IMR-90 (cell line): ENCODE measurements around the gene ITFG1. TPM values are rescaled to one million over a fixed set of nuclear protein-coding genes. Genes with fewer than 3 reads are reported as not detected.
A peak's percentile ranks its signal among the peaks of the same experiment; 100 is the strongest.

Experiments used
- ATAC-seq: fragments of 200-7000 bp; cut with Tn5 transposase; 2 replicates; pipeline ENCODE4 v1.9.1; 2020; ENCODE audit warnings: low read depth, mild to moderate bottlenecking, moderate library complexity
- BruUV-seq: library from RNA; stranded (reverse); fragments of 400-500 nt; replicated peaks from 2 replicates; lab custom pipeline; 2021; lab: Mats Ljungman, UMichigan
- CTCF ChIA-PET: fragments of 300-600 bp; formaldehyde crosslinking; extraction: SDS; loops from one replicate; lab custom pipeline; 2021; ENCODE audit warnings: antibody characterized with exemption; lab: Yijun Ruan, JAX
- POLR2A ChIA-PET: fragments of 300-600 bp; sonication (Branson Sonifier 250); formaldehyde crosslinking; loops from one replicate; lab custom pipeline; 2022; ENCODE audit warnings: antibody characterized with exemption; ENCODE audit not compliant: unreplicated experiment; lab: Charles Lee
- DNase-seq: peaks from one replicate; pipeline ENCODE4 v3.0.0; 2013
- H2AFZ ChIP-seq: replicated peaks from 2 replicates; pipeline ENCODE3; 2013; ENCODE audit warnings: low read length, mild to moderate bottlenecking; ENCODE audit not compliant: poor library complexity
- H2AK5ac ChIP-seq: 2 replicates; pipeline ENCODE4 v1.6.1; 2013; ENCODE audit warnings: low read depth, low read length, inconsistent platforms
- H2AK9ac ChIP-seq: replicated peaks from 2 replicates; pipeline ENCODE3; 2013; ENCODE audit warnings: mild to moderate bottlenecking, low read depth, low read length, moderate library complexity; ENCODE audit not compliant: poor library complexity
- H2BK120ac ChIP-seq: 2 replicates; pipeline ENCODE4 v1.6.1; 2013; ENCODE audit warnings: low read depth, low read length, inconsistent platforms
- H2BK15ac ChIP-seq: 3 replicates; pipeline ENCODE4 v1.6.1; 2013; ENCODE audit warnings: low read depth, low read length, inconsistent platforms
- H2BK20ac ChIP-seq: 2 replicates; pipeline ENCODE4 v1.6.1; 2013; ENCODE audit warnings: low read depth, mild to moderate bottlenecking, inconsistent platforms, low read length, moderate library complexity
- H2BK5ac ChIP-seq: 2 replicates; pipeline ENCODE4 v1.6.1; 2013; ENCODE audit warnings: mild to moderate bottlenecking, low read depth, low read length, inconsistent platforms; ENCODE audit not compliant: poor library complexity, severe bottlenecking
- H3K14ac ChIP-seq: replicated peaks from 2 replicates; pipeline ENCODE4 v1.6.1; 2013; ENCODE audit warnings: low read depth, low read length, inconsistent platforms
- H3K18ac ChIP-seq: 2 replicates; pipeline ENCODE4 v1.6.1; 2013; ENCODE audit warnings: low read depth, low read length, control low read depth
- H3K23ac ChIP-seq: 2 replicates; pipeline ENCODE4 v1.6.1; 2013; ENCODE audit warnings: low read depth, low read length, inconsistent platforms
- H3K27ac ChIP-seq: 2 replicates; pipeline ENCODE4 v1.5.1; 2013; ENCODE audit warnings: mild to moderate bottlenecking, control low read depth, low read length; ENCODE audit not compliant: insufficient read depth
- H3K27me3 ChIP-seq: 2 replicates; pipeline ENCODE4 v1.6.1; 2013; ENCODE audit warnings: low read length; ENCODE audit not compliant: control insufficient read depth, insufficient read depth
- H3K36me3 ChIP-seq: 2 replicates; pipeline ENCODE4 v1.6.1; 2013; ENCODE audit warnings: low read length, mixed read lengths; ENCODE audit not compliant: control insufficient read depth, insufficient read depth
- H3K4ac ChIP-seq: 2 replicates; pipeline ENCODE4 v1.6.1; 2013; ENCODE audit warnings: low read depth, low read length, inconsistent platforms
- H3K4me1 ChIP-seq: 2 replicates; pipeline ENCODE4 v1.6.1; 2013; ENCODE audit warnings: low read length, mixed read lengths; ENCODE audit not compliant: control insufficient read depth, insufficient read depth
- H3K4me2 ChIP-seq: 2 replicates; pipeline ENCODE4 v1.6.1; 2013; ENCODE audit warnings: low read depth, mild to moderate bottlenecking, control low read depth, low read length, moderate library complexity
- H3K4me3 ChIP-seq: 2 replicates; pipeline ENCODE4 v1.5.1; 2013; ENCODE audit warnings: low read depth, mild to moderate bottlenecking, control low read depth, low read length, moderate library complexity; ENCODE audit not compliant: insufficient read depth
- H3K56ac ChIP-seq: 2 replicates; pipeline ENCODE4 v1.6.1; 2013; ENCODE audit warnings: low read length, inconsistent platforms; ENCODE audit not compliant: insufficient read depth; ENCODE audit errors: extremely low read depth
- H3K79me1 ChIP-seq, 2 experiments: 2 replicates each; pipeline ENCODE4 v1.6.1; 2013; ENCODE audit warnings: low read length in 2 of 2, inconsistent platforms in 1 of 2, low read depth in 1 of 2
- H3K9ac ChIP-seq: 2 replicates; pipeline ENCODE4 v1.6.1; 2013; ENCODE audit warnings: low read depth, low read length, control low read depth
- H3K9me1 ChIP-seq: 2 replicates; pipeline ENCODE4 v1.6.1; 2013; ENCODE audit warnings: low read length, inconsistent platforms; ENCODE audit not compliant: insufficient read depth
- H3K9me3 ChIP-seq: 2 replicates; pipeline ENCODE4 v1.6.1; 2013; ENCODE audit warnings: low read length; ENCODE audit not compliant: control insufficient read depth, insufficient read depth
- H4K20me1 ChIP-seq: 2 replicates; pipeline ENCODE4 v1.6.1; 2013; ENCODE audit warnings: low read length, inconsistent platforms; ENCODE audit not compliant: insufficient read depth
- H4K5ac ChIP-seq: 2 replicates; pipeline ENCODE4 v1.6.1; 2013; ENCODE audit warnings: mild to moderate bottlenecking, low read depth, low read length, control low read depth
- H4K8ac ChIP-seq, 2 experiments: 2 replicates each; pipeline ENCODE4 v1.6.1; 2013; ENCODE audit warnings: low read depth in 2 of 2, low read length in 2 of 2, control low read depth in 1 of 2, inconsistent platforms in 1 of 2
- H4K91ac ChIP-seq: 2 replicates; pipeline ENCODE4 v1.6.1; 2013; ENCODE audit warnings: low read depth, low read length, inconsistent platforms; ENCODE audit not compliant: insufficient read depth
- BHLHE40 ChIP-seq: fragments of 150-350 bp; IDR thresholded peaks from 2 replicates; pipeline ENCODE4 v1.6.1; 2016; ENCODE audit warnings: mild to moderate bottlenecking, low read depth, low read length
- CEBPB ChIP-seq: IDR thresholded peaks from 2 replicates; pipeline ENCODE4 v1.6.1; 2012; ENCODE audit warnings: low read depth, low read length, improper control_type of control experiment
- CHD1 ChIP-seq: IDR thresholded peaks from 2 replicates; pipeline ENCODE4 v1.6.1; 2012; ENCODE audit warnings: low read depth, low read length, improper control_type of control experiment
- FOS ChIP-seq: fragments of 150-350 bp; IDR thresholded peaks from 2 replicates; pipeline ENCODE4 v1.6.1; 2016; ENCODE audit warnings: low read depth, low read length
- MAFK ChIP-seq: IDR thresholded peaks from 2 replicates; pipeline ENCODE4 v1.6.1; 2012; ENCODE audit warnings: low read depth, low read length, improper control_type of control experiment
- MAZ ChIP-seq: IDR thresholded peaks from 2 replicates; pipeline ENCODE4 v1.6.1; 2012; ENCODE audit warnings: low read depth, mild to moderate bottlenecking, low read length, improper control_type of control experiment, moderate library complexity, borderline replicate concordance
- MXI1 ChIP-seq: IDR thresholded peaks from 2 replicates; pipeline ENCODE4 v1.6.1; 2012; ENCODE audit warnings: low read depth, mild to moderate bottlenecking, low read length, moderate library complexity, borderline replicate concordance
- NFE2L2 ChIP-seq: fragments of 150-350 bp; IDR thresholded peaks from 2 replicates; pipeline ENCODE4 v1.6.1; 2016; ENCODE audit warnings: low read depth, mild to moderate bottlenecking, low read length
- POLR2A ChIP-seq: IDR thresholded peaks from 2 replicates; pipeline ENCODE4 v1.6.1; 2012; ENCODE audit warnings: mild to moderate bottlenecking, low read depth, low read length
- RAD21 ChIP-seq: IDR thresholded peaks from 2 replicates; pipeline ENCODE4 v1.6.1; 2012; ENCODE audit warnings: low read length, improper control_type of control experiment
- RCOR1 ChIP-seq: IDR thresholded peaks from 2 replicates; pipeline ENCODE4 v1.6.1; 2012; ENCODE audit warnings: mild to moderate bottlenecking, low read length, improper control_type of control experiment; ENCODE audit not compliant: insufficient replicate concordance
- RFX5 ChIP-seq: IDR thresholded peaks from 2 replicates; pipeline ENCODE4 v1.8.0; 2012; ENCODE audit warnings: low read depth, mild to moderate bottlenecking, low read length, moderate library complexity
- SMC3 ChIP-seq: fragments of 150-350 bp; IDR thresholded peaks from 2 replicates; pipeline ENCODE4 v1.6.1; 2016; ENCODE audit warnings: low read depth, mild to moderate bottlenecking, antibody characterized with exemption, low read length, moderate library complexity
- WGBS, 2 experiments: methylation state at CpG; one replicate each; pipeline versions ENCODE4 v1.1.5 to v1.1.7; 2013; ENCODE audit warnings: missing lambda C conversion rate in 2 of 2; ENCODE audit not compliant: insufficient read length in 1 of 2; ENCODE audit errors: extremely low coverage in 2 of 2; 5-methylcytosine and 5-hydroxymethylcytosine counted together
- dilution Hi-C: fragments of 300-500 bp; cut with HindIII; formaldehyde crosslinking; loops from one replicate; pipeline ENCODE4 v1.14.3; 2018; ENCODE audit warnings: low sequenced_read_pairs; ENCODE audit not compliant: unreplicated experiment
- in situ Hi-C: fragments of 300-500 bp; cut with MboI; formaldehyde crosslinking; loops from 3 replicates; pipeline ENCODE4 v1.14.3; 2019; ENCODE audit warnings: low sequenced_read_pairs, inconsistent platforms, mixed read lengths
- intact Hi-C: fragments of 100-400 bp; cut with micrococcal nuclease; formaldehyde crosslinking; loops from 2 replicates; pipeline ENCODE4 v1.10.0; 2022
- polyA plus RNA-seq, 3 experiments: library from polyadenylated mRNA; depleted of rRNA; stranded (reverse); fragments of >200 nt; gene quantifications; 2 replicates each; pipeline ENCODE4 v1.2.3, GENCODE V29; 2012; ENCODE audit warnings: low replicate concordance in 1 of 3
- total RNA-seq: library from RNA; depleted of rRNA; stranded (reverse); fragments of >200 nt; gene quantifications from 2 replicates; pipeline ENCODE4 v1.2.3, GENCODE V29; 2012
- TF ChIP-seq, protein P1 (sequence below): fragments of 150-350 bp; IDR thresholded peaks from 2 replicates; pipeline ENCODE4 v1.6.1; 2016; ENCODE audit warnings: low read depth, mild to moderate bottlenecking, low read length, moderate library complexity, borderline replicate concordance
- TF ChIP-seq, protein P2 (sequence below): fragments of 150-350 bp; IDR thresholded peaks from 2 replicates; pipeline ENCODE4 v1.6.1; 2017; ENCODE audit warnings: mild to moderate bottlenecking, antibody characterized with exemption, low read length, low read depth
- TF ChIP-seq, protein P3 (sequence below): conservative IDR thresholded peaks from 2 replicates; pipeline ENCODE4 v1.5.1; 2012; ENCODE audit warnings: mild to moderate bottlenecking, low read depth, low read length, improper control_type of control experiment

The ITFG1 gene
- total and polyA plus RNA-seq, 2 of the 4 experiments (the other 2 are of a cell fraction), result 54.3 to 60.4 TPM

DNA sequence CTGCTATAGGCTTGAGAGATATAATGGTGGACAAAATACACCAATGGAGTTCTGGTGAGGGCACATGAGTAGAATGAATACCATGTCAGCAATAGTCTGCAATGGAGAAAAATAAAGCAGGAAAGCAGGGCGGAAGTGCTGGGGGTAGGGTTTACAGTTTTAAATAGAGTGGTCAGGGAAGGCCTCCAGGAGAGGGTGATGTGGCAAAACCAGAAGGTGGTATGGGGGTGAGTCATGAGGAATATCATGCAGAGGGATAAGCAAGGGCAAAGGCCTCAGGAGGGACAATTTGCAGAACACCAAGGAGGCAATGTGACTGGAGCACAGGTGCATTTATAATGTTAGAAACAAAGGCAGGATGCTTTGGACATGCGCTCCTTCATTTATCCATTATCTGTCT, 102.0 kb downstream of the ITFG1 start:
- BruUV-seq, result no TSS peak
- TF ChIP-seq, protein P1, sequence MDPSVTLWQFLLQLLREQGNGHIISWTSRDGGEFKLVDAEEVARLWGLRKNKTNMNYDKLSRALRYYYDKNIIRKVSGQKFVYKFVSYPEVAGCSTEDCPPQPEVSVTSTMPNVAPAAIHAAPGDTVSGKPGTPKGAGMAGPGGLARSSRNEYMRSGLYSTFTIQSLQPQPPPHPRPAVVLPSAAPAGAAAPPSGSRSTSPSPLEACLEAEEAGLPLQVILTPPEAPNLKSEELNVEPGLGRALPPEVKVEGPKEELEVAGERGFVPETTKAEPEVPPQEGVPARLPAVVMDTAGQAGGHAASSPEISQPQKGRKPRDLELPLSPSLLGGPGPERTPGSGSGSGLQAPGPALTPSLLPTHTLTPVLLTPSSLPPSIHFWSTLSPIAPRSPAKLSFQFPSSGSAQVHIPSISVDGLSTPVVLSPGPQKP, result no peak
- TF ChIP-seq CHD1 (no peak), FOS (no peak), CEBPB (no peak), NFE2L2 (no peak), MXI1 (no peak), MAFK (no peak), RCOR1 (no peak), MAZ (no peak), BHLHE40 (no peak), POLR2A (no peak), SMC3 (no peak), RFX5 (no peak), RAD21 (no peak)
- TF ChIP-seq, protein P2, sequence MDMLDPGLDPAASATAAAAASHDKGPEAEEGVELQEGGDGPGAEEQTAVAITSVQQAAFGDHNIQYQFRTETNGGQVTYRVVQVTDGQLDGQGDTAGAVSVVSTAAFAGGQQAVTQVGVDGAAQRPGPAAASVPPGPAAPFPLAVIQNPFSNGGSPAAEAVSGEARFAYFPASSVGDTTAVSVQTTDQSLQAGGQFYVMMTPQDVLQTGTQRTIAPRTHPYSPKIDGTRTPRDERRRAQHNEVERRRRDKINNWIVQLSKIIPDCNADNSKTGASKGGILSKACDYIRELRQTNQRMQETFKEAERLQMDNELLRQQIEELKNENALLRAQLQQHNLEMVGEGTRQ, result no peak
- TF ChIP-seq, protein P3, sequence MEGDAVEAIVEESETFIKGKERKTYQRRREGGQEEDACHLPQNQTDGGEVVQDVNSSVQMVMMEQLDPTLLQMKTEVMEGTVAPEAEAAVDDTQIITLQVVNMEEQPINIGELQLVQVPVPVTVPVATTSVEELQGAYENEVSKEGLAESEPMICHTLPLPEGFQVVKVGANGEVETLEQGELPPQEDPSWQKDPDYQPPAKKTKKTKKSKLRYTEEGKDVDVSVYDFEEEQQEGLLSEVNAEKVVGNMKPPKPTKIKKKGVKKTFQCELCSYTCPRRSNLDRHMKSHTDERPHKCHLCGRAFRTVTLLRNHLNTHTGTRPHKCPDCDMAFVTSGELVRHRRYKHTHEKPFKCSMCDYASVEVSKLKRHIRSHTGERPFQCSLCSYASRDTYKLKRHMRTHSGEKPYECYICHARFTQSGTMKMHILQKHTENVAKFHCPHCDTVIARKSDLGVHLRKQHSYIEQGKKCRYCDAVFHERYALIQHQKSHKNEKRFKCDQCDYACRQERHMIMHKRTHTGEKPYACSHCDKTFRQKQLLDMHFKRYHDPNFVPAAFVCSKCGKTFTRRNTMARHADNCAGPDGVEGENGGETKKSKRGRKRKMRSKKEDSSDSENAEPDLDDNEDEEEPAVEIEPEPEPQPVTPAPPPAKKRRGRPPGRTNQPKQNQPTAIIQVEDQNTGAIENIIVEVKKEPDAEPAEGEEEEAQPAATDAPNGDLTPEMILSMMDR, result no peak
- H3K4ac ChIP-seq, result no peak overlapping the region
- 0 out of 2 replicates have a peak, but pooled peaks cover 1% of the 10 kb centered on the region for H3K36me3 ChIP-seq
- dilution Hi-C loops (no loop called here), in situ Hi-C loops (no loop called here), intact Hi-C loops (no loop called here)
- no peak overlapping the region for H3K56ac ChIP-seq
- H3K4me1 ChIP-seq, result peaks cover 6% of the 10 kb centered on the region
- H3K9ac ChIP-seq, result no peak overlapping the region
- H3K14ac ChIP-seq, result no peak overlapping the region
- H3K4me3 ChIP-seq, result no peak overlapping the region
- WGBS, 2 experiments, result 83% methylated on average over 1 of the region's 2 CpGs; no CpG with 5 or more reads in 1 of the 2 experiments
- ChIA-PET CTCF (no interaction called here), POLR2A (no interaction called here)
- H2BK120ac ChIP-seq, result no peak overlapping the region
- no peak overlapping the region for H4K8ac ChIP-seq
- no peak overlapping the region for H3K4me2 ChIP-seq
- H2BK5ac ChIP-seq, result no peak overlapping the region
- H2BK20ac ChIP-seq, result no peak overlapping the region
- peak; percentile 35 for ATAC-seq
- no peak overlapping the region for H3K27ac ChIP-seq
- no peak overlapping the region for H3K23ac ChIP-seq
- H2AK9ac ChIP-seq, result no peak overlapping the region
- no peak overlapping the region for H4K5ac ChIP-seq
- peaks cover 3% of the 10 kb centered on the region; the same call in 1 of the 2 replicates for H3K9me1 ChIP-seq
- H4K20me1 ChIP-seq, result no peaks in the 10 kb centered on the region
- H2AK5ac ChIP-seq, result no peak overlapping the region
- no peaks in the 10 kb centered on the region for H3K27me3 ChIP-seq
- no peak overlapping the region for H4K91ac ChIP-seq
- H3K9me3 ChIP-seq, result no peaks in the 10 kb centered on the region
- no peak overlapping the region for H2BK15ac ChIP-seq
- H3K79me1 ChIP-seq, result peaks cover 0 to 3% of the 10 kb centered on the region in 2 experiments; a peak in 1 of 4 replicates
- peak; percentile 37 for DNase-seq
- H2AFZ ChIP-seq, result no peak overlapping the region
- no peak overlapping the region for H3K18ac ChIP-seq
